ENCODE measurements around the gene ZNF879.

ZNF879 gene

GRCh38 chr5:179006564-179006963 is 17.0 kb upstream of the ZNF879 start:
- H3K9ac ChIP-seq (ENCODE audit: low read depth, low read length, poor library complexity, severe bottlenecking), result no peak overlapping the region
- H3K4me1 ChIP-seq (ENCODE audit: insufficient read depth, low read length, poor library complexity, severe bottlenecking), result no peaks in the 10 kb centered on the region
- H3K79me2 ChIP-seq (ENCODE audit: insufficient read depth, low read length), result no peaks in the 10 kb centered on the region
- no peaks in the 10 kb centered on the region for H3K27me3 ChIP-seq (ENCODE audit: insufficient read depth, low read length, poor library complexity, severe bottlenecking)
- H2AFZ ChIP-seq (ENCODE audit: low read length), result no peak overlapping the region
- no peak overlapping the region for H3K4me3 ChIP-seq (ENCODE audit: low read length, poor library complexity, severe bottlenecking)
- no peaks in the 10 kb centered on the region for H4K20me1 ChIP-seq (ENCODE audit: insufficient read depth, low read length, poor library complexity, severe bottlenecking)
- no peak overlapping the region for H3K4me2 ChIP-seq (ENCODE audit: low read depth, low read length, poor library complexity, severe bottlenecking)
- no peak for TF ChIP-seq EZH2phosphoT487 (IDR thresholded peaks at IDR 0.05; ENCODE audit: borderline replicate concordance)
- TF ChIP-seq CTCF (conservative IDR thresholded peaks at IDR 0.05; ENCODE audit: low read length), result no peak
- H3K9me2 ChIP-seq (replicated peaks; ENCODE audit: low read depth, low read length), result no peaks in the 10 kb centered on the region
- H3F3A ChIP-seq (ENCODE audit: low read depth), result no peaks in the 10 kb centered on the region
- H3K36me3 ChIP-seq (ENCODE audit: insufficient read depth, low read length), result no peaks in the 10 kb centered on the region
- no peaks in the 10 kb centered on the region for H3K9me3 ChIP-seq (ENCODE audit: insufficient read depth, low read depth, low read length)

- H3F3A ChIP-seq (ENCODE audit: low read depth), result no peaks in the 10 kb centered on the region
- H3K4me1 ChIP-seq (ENCODE audit: insufficient read depth, low read length, poor library complexity, severe bottlenecking), result no peaks in the 10 kb centered on the region
- no peaks in the 10 kb centered on the region for H3K27me3 ChIP-seq (ENCODE audit: insufficient read depth, low read length, poor library complexity, severe bottlenecking)
- no peaks in the 10 kb centered on the region for H3K79me2 ChIP-seq (ENCODE audit: insufficient read depth, low read length)
- no peak overlapping the region for H2AFZ ChIP-seq (ENCODE audit: low read length)
- H3K36me3 ChIP-seq (ENCODE audit: insufficient read depth, low read length), result no peaks in the 10 kb centered on the region
- H3K4me2 ChIP-seq (ENCODE audit: low read depth, low read length, poor library complexity, severe bottlenecking), result no peak overlapping the region
- H3K9me3 ChIP-seq (ENCODE audit: insufficient read depth, low read depth, low read length), result no peaks in the 10 kb centered on the region
- no peaks in the 10 kb centered on the region for H3K9me2 ChIP-seq (replicated peaks; ENCODE audit: low read depth, low read length)
- H4K20me1 ChIP-seq (ENCODE audit: insufficient read depth, low read length, poor library complexity, severe bottlenecking), result no peaks in the 10 kb centered on the region
- H3K4me3 ChIP-seq (ENCODE audit: low read length, poor library complexity, severe bottlenecking), result no peak overlapping the region
- no peak overlapping the region for H3K9ac ChIP-seq (ENCODE audit: low read depth, low read length, poor library complexity, severe bottlenecking)
- no peak; the same call in 1 of the 2 replicates for TF ChIP-seq CTCF (conservative IDR thresholded peaks at IDR 0.05; ENCODE audit: low read length)
- no peak for TF ChIP-seq EZH2phosphoT487 (IDR thresholded peaks at IDR 0.05; ENCODE audit: borderline replicate concordance)
Measured at GRCh38 chr5:179008667-179009066, 14.9 kb upstream of the ZNF879 start.

GRCh38 chr5:179033004-179033580 is 9.5 kb downstream of the ZNF879 start:
- no peak overlapping the region for H2AFZ ChIP-seq (ENCODE audit: low read length)
- no peaks in the 10 kb centered on the region for H3K4me1 ChIP-seq (ENCODE audit: insufficient read depth, low read length, poor library complexity, severe bottlenecking)
- H4K20me1 ChIP-seq (ENCODE audit: insufficient read depth, low read length, poor library complexity, severe bottlenecking), result no peaks in the 10 kb centered on the region
- H3K9me3 ChIP-seq (ENCODE audit: insufficient read depth, low read depth, low read length), result no peaks in the 10 kb centered on the region
- no peak for TF ChIP-seq CTCF (conservative IDR thresholded peaks at IDR 0.05; ENCODE audit: low read length)
- no peak for TF ChIP-seq EZH2phosphoT487 (IDR thresholded peaks at IDR 0.05; ENCODE audit: borderline replicate concordance)
- H3K79me2 ChIP-seq (ENCODE audit: insufficient read depth, low read length), result no peaks in the 10 kb centered on the region
- H3K4me2 ChIP-seq (ENCODE audit: low read depth, low read length, poor library complexity, severe bottlenecking), result no peak overlapping the region
- H3K36me3 ChIP-seq (ENCODE audit: insufficient read depth, low read length), result no peaks in the 10 kb centered on the region
- H3K9me2 ChIP-seq (replicated peaks; ENCODE audit: low read depth, low read length), result no peaks in the 10 kb centered on the region
- H3K9ac ChIP-seq (ENCODE audit: low read depth, low read length, poor library complexity, severe bottlenecking), result no peak overlapping the region
- H3F3A ChIP-seq (ENCODE audit: low read depth), result no peaks in the 10 kb centered on the region
- H3K4me3 ChIP-seq (ENCODE audit: low read length, poor library complexity, severe bottlenecking), result no peak overlapping the region
- H3K27me3 ChIP-seq (ENCODE audit: insufficient read depth, low read length, poor library complexity, severe bottlenecking), result no peaks in the 10 kb centered on the region
